Measurements from ENCODE around the gene SAMMSON.

- TF ChIP-seq CTCF (IDR thresholded peaks at IDR 0.05) = no peak
- TF ChIP-seq POLR2A (IDR thresholded peaks at IDR 0.05) = no peak
Measured at GRCh38 chr3:70006089-70006488, 6.6 kb downstream of the SAMMSON start.
